Right lobe of liver (tissue), 4 donors: Measurements from ENCODE around the gene KIRREL3.

Experiments
- POLR2A ChIP-seq: fragments of 450-650 bp; IDR thresholded peaks from one replicate; pipeline ENCODE4 v1.6.1; 2017; ENCODE audit warnings: antibody characterized with exemption, mild to moderate bottlenecking
- TF ChIP-seq, protein P1 (sequence below), 4 donors: fragments of 200-600 bp in 3 of 4; fragments of 450-650 bp in 1 of 4; IDR thresholded peaks; one replicate each; pipeline versions ENCODE4 v1.5.1 to v1.8.0; 2016 to 2022; ENCODE audit warnings: antibody characterized with exemption in 4 of 4, mild to moderate bottlenecking in 2 of 4
- donor health status: DM: no; HTN: no; CAD: no.
- donor health status: DM: no; HTN: no; CAD: no.
- donor health status: DM: no; HTN: yes; CAD: no.

- TF ChIP-seq, protein P1, sequence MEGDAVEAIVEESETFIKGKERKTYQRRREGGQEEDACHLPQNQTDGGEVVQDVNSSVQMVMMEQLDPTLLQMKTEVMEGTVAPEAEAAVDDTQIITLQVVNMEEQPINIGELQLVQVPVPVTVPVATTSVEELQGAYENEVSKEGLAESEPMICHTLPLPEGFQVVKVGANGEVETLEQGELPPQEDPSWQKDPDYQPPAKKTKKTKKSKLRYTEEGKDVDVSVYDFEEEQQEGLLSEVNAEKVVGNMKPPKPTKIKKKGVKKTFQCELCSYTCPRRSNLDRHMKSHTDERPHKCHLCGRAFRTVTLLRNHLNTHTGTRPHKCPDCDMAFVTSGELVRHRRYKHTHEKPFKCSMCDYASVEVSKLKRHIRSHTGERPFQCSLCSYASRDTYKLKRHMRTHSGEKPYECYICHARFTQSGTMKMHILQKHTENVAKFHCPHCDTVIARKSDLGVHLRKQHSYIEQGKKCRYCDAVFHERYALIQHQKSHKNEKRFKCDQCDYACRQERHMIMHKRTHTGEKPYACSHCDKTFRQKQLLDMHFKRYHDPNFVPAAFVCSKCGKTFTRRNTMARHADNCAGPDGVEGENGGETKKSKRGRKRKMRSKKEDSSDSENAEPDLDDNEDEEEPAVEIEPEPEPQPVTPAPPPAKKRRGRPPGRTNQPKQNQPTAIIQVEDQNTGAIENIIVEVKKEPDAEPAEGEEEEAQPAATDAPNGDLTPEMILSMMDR (IDR thresholded peaks at IDR 0.05), result no peak
- no peak for TF ChIP-seq POLR2A
Measured at GRCh38 chr11:126837581-126837980, 163.0 kb downstream of the KIRREL3 start.
